Thyroid gland (tissue), 4 donors: Measurements from ENCODE around the gene AHNAK2.

Source experiments
- POLR2A ChIP-seq, 2 donors: fragments of 450-650 bp; IDR thresholded peaks; one replicate each; pipeline ENCODE4 v1.6.1; 2017; ENCODE audit warnings: antibody characterized with exemption in 2 of 2, mild to moderate bottlenecking in 2 of 2, moderate library complexity in 1 of 2
- TF ChIP-seq, protein P1 (sequence below), 6 experiments: fragments of 200-600 bp in 3 of 6; fragments of 450-650 bp in 3 of 6; sonication (generic) in 3 of 6; IDR thresholded peaks; one replicate each; pipeline ENCODE4 v1.5.1; 2016 to 2019; ENCODE audit warnings: antibody characterized with exemption in 6 of 6, mild to moderate bottlenecking in 2 of 6, inconsistent platforms in 1 of 6, moderate library complexity in 1 of 6

DNA sequence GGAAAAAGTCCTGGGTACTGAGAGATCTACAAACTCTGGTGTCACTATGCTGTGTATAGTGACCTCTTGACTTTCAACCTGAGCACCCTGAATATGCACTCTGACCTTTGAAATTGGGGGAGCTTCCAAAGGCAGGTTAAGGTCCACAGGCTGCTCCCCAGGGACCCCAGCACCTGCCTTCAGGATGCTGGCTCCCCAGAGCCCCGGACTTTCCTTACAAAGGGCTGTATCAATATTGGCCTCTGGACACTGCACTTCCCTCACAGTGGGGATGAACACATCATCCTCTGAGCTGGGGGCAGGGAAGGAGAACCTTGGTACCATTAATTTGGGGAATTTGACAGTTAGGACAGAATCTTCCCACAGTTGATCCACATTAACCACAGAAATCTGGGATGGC, 39.2 kb downstream of the AHNAK2 start:
- TF ChIP-seq POLR2A (IDR thresholded peaks at IDR 0.05): no peak
- TF ChIP-seq, protein P1, sequence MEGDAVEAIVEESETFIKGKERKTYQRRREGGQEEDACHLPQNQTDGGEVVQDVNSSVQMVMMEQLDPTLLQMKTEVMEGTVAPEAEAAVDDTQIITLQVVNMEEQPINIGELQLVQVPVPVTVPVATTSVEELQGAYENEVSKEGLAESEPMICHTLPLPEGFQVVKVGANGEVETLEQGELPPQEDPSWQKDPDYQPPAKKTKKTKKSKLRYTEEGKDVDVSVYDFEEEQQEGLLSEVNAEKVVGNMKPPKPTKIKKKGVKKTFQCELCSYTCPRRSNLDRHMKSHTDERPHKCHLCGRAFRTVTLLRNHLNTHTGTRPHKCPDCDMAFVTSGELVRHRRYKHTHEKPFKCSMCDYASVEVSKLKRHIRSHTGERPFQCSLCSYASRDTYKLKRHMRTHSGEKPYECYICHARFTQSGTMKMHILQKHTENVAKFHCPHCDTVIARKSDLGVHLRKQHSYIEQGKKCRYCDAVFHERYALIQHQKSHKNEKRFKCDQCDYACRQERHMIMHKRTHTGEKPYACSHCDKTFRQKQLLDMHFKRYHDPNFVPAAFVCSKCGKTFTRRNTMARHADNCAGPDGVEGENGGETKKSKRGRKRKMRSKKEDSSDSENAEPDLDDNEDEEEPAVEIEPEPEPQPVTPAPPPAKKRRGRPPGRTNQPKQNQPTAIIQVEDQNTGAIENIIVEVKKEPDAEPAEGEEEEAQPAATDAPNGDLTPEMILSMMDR (IDR thresholded peaks at IDR 0.05): no peak
